ENCODE results near the gene FAM47B.

Gene FAM47B

GRCh38 chrX:34942496-34942895 lies at the start of gene FAM47B:
Gene FAM47B, plus strand, starts transcription at chrX:34942796. Its CDS starts 36 bp downstream, at chrX:34942832.
- DNase-seq (ENCODE audit: low read depth in 2 of 2) = no peak

GRCh38 chrX:34893741-34894140 lies 48.9 kb upstream of the FAM47B start:
- DNase-seq (ENCODE audit: low read depth in 2 of 2) = no peak

GRCh38 chrX:34900691-34901090 lies 41.9 kb upstream of the FAM47B start:
- DNase-seq (ENCODE audit: low read depth in 2 of 2) = no peak

- DNase-seq (ENCODE audit: low read depth in 2 of 2) = no peak
These were observed 40.8 kb upstream of the FAM47B start for GRCh38 chrX:34901761-34902160.

- DNase-seq (ENCODE audit: low read depth in 2 of 2) = no peak
These were observed 39.3 kb upstream of the FAM47B start for GRCh38 chrX:34903316-34903715.

GRCh38 chrX:34909151-34909550 lies 33.4 kb upstream of the FAM47B start:
- no peak for DNase-seq (ENCODE audit: low read depth in 2 of 2)

GRCh38 chrX:34915463-34916225 lies 27.0 kb upstream of the FAM47B start:
- no peak for DNase-seq (ENCODE audit: low read depth in 2 of 2)

- DNase-seq (ENCODE audit: low read depth in 2 of 2) = no peak
These were observed 25.4 kb upstream of the FAM47B start for GRCh38 chrX:34917146-34917545.

GRCh38 chrX:34918091-34918736 lies 24.4 kb upstream of the FAM47B start:
- DNase-seq (ENCODE audit: low read depth in 2 of 2) = no peak

GRCh38 chrX:34918856-34919255 lies 23.7 kb upstream of the FAM47B start:
- peak in 1 of 2 experiments; percentile 21 for DNase-seq (ENCODE audit: low read depth in 2 of 2)

- DNase-seq (ENCODE audit: low read depth in 2 of 2) = no peak
These were observed 14.7 kb upstream of the FAM47B start for GRCh38 chrX:34927866-34928265.

GRCh38 chrX:34943235-34943634 lies 639 bp downstream of the FAM47B start:
- DNase-seq (ENCODE audit: low read depth in 2 of 2) = no peak

GRCh38 chrX:34956916-34957315 lies 14.3 kb downstream of the FAM47B start:
- DNase-seq (ENCODE audit: low read depth in 2 of 2) = peak; percentile 8 to 13

GRCh38 chrX:34961662-34962061 lies 19.1 kb downstream of the FAM47B start:
- DNase-seq (ENCODE audit: low read depth in 2 of 2) = no peak

GRCh38 chrX:34972206-34972605 lies 29.6 kb downstream of the FAM47B start:
- no peak for DNase-seq (ENCODE audit: low read depth in 2 of 2)

GRCh38 chrX:34978171-34978570 lies 35.6 kb downstream of the FAM47B start:
- DNase-seq (ENCODE audit: low read depth in 2 of 2) = no peak

- DNase-seq (ENCODE audit: low read depth in 2 of 2) = no peak
These were observed 45.0 kb downstream of the FAM47B start for GRCh38 chrX:34987646-34988045.
